ENCODE measurements around the gene TSPAN2. TPM values are rescaled to one million over a fixed set of nuclear protein-coding genes. Genes with fewer than 3 reads are reported as not detected.
"Not testable (repeated sequence)": the region's sequence is repeated elsewhere in the genome, so short reads cannot be mapped to it uniquely, and the experiment has no call there.

Gene TSPAN2
- total RNA-seq, 1 experiment from 2014 or later = not detected

DNA sequence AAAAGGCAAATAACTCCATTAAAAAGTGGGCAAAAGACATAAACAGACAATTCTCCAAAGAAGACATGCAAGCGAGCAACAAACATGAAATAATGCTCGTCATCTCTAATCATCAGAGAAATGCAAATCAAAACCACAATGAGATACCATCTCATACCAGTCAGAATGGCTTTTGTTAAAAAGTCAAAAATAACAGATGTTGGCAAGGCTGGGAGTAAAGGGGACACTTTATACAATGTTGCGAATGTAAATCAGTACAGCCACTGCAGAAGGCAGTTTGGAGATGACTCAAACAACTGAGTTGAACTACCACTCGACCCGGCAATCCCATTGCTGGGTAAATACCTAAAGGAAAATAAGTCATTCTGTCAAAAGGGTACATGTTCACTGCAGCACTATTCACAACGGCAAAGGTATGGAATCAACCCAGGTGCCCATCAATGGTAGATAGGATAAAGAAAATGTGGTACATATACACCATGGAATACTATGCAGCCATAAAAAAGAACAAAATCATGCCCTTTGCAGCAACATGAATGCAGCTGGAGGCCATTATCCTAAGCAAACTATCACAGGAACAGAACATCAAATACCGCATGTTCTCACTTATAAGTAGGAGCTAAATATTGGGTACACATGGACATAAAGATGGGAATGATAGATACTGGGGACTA, 25.9 kb downstream of the TSPAN2 start:
- in situ Hi-C loops (cut with HindIII; ENCODE audit: low pct_unique_long_range_greater_than_20kb, low sequenced_read_pairs) = no loop called here

DNA sequence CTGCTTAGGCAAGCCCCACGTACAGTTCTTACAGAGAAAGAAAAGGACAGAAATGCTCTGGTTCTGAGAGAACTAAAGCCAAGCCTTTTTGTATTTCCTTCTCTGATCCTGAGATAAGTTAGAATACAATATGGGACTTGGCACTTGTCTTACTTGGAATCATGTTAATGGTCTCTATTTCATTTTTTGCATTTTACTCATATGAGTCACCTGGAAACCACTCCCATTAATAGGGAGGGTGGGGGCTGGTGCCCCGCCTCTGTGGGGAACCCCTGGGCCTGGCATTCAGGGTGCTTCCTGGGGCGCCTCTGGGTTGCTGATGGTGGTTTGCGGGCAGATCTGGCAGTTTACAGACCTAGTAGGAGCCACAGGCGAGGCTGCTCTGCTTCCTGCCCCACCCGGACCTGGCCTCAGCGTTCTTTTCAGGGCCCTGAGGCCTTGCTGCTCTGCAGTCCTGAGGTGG, 26.7 kb downstream of the TSPAN2 start:
- DNase-seq (ENCODE audit: low read depth, low spot score) = no peak
- in situ Hi-C loops (cut with HindIII; ENCODE audit: low pct_unique_long_range_greater_than_20kb, low sequenced_read_pairs) = no loop called here

More for the DNA sequence above, 25.9 kb downstream of the TSPAN2 start:
- no peak for DNase-seq (ENCODE audit: low read depth, low spot score)

DNA sequence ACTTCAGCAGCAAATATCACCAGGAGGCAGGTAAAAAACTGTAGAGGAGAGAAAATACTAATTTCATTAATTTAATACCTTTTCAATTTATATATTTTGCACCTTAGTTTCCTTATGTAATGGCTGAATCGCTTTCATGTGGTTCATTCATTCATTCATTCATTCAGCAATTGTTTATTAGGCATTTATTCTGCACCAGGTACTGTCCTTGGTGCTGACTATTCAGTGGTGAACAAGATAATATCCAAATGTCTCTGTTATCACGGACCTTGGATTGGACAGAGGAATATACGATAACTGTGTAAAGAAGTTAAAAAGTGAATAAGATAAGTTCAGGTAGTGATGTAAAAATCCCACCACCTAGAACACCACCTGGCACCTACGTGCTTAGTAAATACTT, 28.8 kb downstream of the TSPAN2 start:
- no peak for DNase-seq (ENCODE audit: low read depth, low spot score)
- in situ Hi-C loops (cut with HindIII; ENCODE audit: low pct_unique_long_range_greater_than_20kb, low sequenced_read_pairs) = no loop called here

- in situ Hi-C loops (cut with HindIII; ENCODE audit: low pct_unique_long_range_greater_than_20kb, low sequenced_read_pairs) = no loop called here
- no peak for DNase-seq (ENCODE audit: low read depth, low spot score)
These were observed 30.0 kb downstream of the TSPAN2 start for GRCh38 chr1:115059316-115059715.

GRCh38 chr1:115057661-115058254, 31.5 kb downstream of the TSPAN2 start:
- no peak for DNase-seq (ENCODE audit: low read depth, low spot score)
- in situ Hi-C loops (cut with HindIII; ENCODE audit: low pct_unique_long_range_greater_than_20kb, low sequenced_read_pairs) = no loop called here

DNA sequence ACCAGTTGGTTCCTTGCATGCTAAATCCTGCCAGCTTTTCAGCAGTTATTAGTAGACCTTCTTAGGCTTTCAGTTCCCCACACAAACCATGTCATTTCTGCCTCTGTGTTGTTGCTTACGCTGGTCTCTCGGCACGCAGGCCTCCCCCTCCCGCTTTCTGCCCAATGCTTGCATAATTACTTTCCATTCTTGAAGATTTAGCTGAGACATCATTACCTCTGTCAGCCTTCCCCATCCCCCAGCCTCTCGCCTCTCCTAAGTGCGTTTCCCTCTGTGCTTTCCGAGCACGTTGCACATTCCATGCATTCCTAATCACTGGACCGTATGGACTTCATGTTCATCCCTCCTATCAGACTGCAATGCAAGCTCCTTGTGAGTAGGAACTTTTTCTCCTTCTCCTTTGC, 32.9 kb downstream of the TSPAN2 start:
- DNase-seq (ENCODE audit: low read depth, low spot score) = no peak
- in situ Hi-C loops (cut with HindIII; ENCODE audit: low pct_unique_long_range_greater_than_20kb, low sequenced_read_pairs) = no loop called here

DNA sequence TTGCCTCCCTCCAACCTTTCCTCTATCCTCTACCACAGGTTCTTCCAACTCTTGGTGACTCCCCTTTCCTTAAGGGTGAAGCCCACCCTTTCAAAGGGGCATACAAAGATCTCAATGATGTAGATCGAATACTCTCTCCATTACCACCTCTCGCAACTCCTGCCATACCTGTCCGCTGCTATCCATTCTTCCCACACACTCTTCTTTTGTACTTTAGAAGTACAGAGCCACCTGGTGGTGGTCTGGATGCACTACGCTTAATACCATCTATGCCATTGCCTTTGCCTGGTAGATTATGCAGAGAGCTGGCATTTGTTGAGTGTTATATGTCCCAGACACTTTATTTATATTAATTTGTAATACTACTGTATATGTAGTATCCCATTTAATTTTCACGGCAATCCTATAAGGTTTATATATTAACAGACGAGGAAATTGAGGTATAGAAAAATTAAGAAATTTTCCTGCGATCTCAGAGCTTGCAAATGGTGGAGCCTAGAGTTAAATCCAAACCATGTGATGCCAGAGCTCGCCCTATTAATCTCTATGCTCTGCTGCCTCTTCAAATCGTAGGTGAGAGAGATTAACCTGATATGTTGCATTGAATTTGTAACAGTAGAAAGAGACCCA, 36.7 kb downstream of the TSPAN2 start:
- in situ Hi-C loops (cut with HindIII; ENCODE audit: low pct_unique_long_range_greater_than_20kb, low sequenced_read_pairs) = no loop called here
- DNase-seq (ENCODE audit: low read depth, low spot score) = peak; percentile 70

GRCh38 chr1:115051850-115052249, 37.5 kb downstream of the TSPAN2 start:
- in situ Hi-C loops (cut with HindIII; ENCODE audit: low pct_unique_long_range_greater_than_20kb, low sequenced_read_pairs) = no loop called here
- DNase-seq (ENCODE audit: low read depth, low spot score) = no peak

GRCh38 chr1:115046751-115047150, 42.6 kb downstream of the TSPAN2 start:
- in situ Hi-C loops (cut with HindIII; ENCODE audit: low pct_unique_long_range_greater_than_20kb, low sequenced_read_pairs) = no loop called here

DNA sequence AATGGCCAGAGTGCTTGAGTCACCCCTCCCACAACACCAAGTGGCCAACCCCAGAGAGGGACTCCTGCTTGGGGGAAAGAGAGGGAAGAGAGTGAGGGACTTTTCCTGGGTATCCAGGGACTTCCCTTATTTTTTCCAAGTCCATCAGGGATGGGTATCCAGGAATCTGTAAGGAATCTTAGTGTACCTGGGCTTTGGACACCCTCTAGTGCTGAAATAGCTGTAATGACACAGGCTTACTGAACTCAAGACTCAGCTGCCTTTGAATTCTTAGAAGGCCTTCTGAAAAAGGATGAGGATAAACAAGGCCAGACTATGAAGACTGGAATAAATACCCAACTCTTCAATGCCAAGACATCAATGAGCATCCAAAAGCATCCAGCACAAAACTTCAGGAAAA, 47.6 kb downstream of the TSPAN2 start:
- in situ Hi-C loops (cut with HindIII; ENCODE audit: low pct_unique_long_range_greater_than_20kb, low sequenced_read_pairs) = no loop called here
- peak; percentile 58 for DNase-seq (ENCODE audit: low read depth, low spot score)

More at GRCh38 chr1:115046751-115047150, 42.6 kb downstream of the TSPAN2 start:
- DNase-seq (ENCODE audit: low read depth, low spot score) = no peak

DNA sequence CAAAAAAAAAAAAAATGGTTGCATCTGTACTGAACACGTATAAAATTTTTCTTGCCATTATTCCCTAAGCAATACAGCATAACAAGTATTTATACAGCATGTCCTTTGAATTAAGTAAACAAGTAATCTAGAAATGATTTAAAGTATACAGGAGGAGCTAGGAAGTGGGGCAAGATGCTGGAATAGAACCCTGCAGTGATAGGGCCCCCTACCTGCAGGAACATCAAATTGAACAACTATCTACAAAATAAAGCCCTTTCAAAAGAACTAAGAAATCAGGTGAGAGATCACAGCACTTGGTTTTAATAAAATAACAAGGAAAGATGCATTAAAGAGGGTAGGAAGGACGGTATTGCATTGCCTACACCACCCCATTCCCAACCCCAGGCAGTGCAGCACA, 48.8 kb downstream of the TSPAN2 start:
- no peak for DNase-seq (ENCODE audit: low read depth, low spot score)
- in situ Hi-C loops (cut with HindIII; ENCODE audit: low pct_unique_long_range_greater_than_20kb, low sequenced_read_pairs) = no loop called here

- in situ Hi-C loops (cut with HindIII; ENCODE audit: low pct_unique_long_range_greater_than_20kb, low sequenced_read_pairs) = no loop called here
- no peak for DNase-seq (ENCODE audit: low read depth, low spot score)
These were observed 52.3 kb downstream of the TSPAN2 start for GRCh38 chr1:115036814-115037507.

DNA sequence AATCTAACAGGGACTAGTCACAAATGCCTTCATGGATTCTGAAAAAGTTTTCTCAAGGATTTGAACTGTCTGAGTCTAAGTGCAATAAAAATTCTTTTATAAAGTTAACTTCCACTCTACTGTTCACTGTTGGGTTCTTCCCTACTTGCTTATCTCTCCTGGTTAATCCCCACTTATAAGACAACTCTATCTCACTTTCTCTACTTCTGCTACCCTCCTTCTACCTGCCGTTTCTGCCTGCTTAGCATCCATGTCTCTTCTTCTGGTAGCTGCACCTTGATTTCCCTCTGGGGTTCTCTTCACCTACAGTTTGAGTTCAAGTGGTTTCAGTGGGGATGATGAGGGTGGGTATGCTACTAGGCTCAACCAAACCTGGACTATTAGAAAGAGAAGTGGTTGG, 53.7 kb downstream of the TSPAN2 start:
- no peak for DNase-seq (ENCODE audit: low read depth, low spot score)
- in situ Hi-C loops (cut with HindIII; ENCODE audit: low pct_unique_long_range_greater_than_20kb, low sequenced_read_pairs) = no loop called here

DNA sequence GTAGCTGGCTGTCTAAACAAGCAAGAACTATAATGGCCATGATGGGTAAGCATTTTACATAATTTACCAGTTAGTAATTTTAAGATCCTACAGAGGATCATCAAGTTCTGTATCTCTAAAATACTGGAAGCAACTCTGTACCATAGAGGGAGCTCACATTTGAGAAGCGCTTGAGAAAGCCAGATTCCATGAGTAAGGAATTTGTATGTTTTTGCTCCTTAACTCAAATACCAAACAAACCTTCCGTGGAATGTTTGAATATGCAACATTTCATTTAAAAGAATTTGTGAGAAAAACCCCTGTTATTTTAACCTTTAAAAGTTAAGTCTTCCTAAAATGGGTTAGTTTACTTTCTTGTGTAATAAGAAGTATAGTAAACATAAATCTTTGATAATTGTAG, 57.7 kb downstream of the TSPAN2 start:
- in situ Hi-C loops (cut with HindIII; ENCODE audit: low pct_unique_long_range_greater_than_20kb, low sequenced_read_pairs) = no loop called here
- DNase-seq (ENCODE audit: low read depth, low spot score) = no peak

DNA sequence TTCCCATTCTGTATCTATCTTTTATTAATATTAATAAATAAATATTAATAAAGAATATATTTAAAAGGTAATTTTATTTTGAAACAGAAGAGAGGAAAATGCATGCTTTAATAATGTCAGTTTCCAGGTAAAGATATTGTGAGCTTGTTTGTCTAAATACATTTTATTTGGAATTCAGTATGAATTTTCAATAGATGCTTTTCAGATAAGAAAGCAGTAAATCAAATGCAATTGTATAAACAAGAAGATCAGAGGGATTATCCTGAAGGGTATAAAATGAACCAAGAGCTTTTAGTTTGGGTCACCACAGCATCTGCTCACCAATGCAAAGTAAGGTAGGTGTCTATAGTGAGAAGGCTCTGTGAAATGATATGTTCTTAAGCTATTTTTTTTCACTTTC, 59.8 kb downstream of the TSPAN2 start, which contains the start of gene TSHB:
Gene TSHB (plus strand): TSS at position 301 of the 400 bp plus-strand sequence. CDS start 3,537 bp downstream, outside the sequence.
- in situ Hi-C loops (cut with HindIII; ENCODE audit: low pct_unique_long_range_greater_than_20kb, low sequenced_read_pairs) = no loop called here
- DNase-seq (ENCODE audit: low read depth, low spot score) = no peak

DNA sequence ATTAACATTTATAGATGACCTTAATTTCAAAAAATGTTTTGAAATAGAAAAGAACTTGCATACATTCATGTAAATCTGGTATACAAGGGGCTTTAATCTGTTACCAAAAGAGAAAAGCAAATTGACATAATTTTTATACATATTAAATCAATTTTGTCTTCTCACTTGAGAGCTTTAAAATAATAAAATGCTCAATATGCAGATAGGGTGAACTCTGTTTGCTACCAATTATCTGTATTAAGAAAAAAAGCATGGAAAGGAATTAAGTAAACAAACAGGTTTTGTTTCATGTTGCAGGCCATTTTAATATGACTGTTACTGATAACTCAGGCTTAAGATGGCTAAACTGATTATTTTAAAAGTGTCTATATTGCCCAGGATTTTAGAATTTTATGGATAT, 65.7 kb downstream of the TSPAN2 start:
- in situ Hi-C loops (cut with HindIII; ENCODE audit: low pct_unique_long_range_greater_than_20kb, low sequenced_read_pairs) = no loop called here
- DNase-seq (ENCODE audit: low read depth, low spot score) = no peak

DNA sequence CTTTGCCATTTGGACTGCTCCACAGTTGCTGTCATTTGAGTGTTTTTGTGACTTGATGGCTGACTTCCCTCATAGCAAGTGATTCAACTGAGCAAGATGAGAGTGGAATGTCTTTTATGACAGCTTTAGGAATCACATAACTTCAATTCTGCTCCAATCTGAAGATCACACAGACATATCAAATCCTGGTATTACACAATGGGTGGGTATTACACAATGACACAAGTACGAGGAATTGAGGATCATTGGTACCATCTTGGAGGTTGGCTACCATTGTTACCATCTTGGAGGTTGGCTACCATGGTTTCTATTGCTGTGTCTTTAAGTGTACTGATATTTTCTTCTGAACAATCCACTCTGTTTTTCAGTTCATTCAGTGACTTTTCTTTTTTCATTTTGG, 68.2 kb downstream of the TSPAN2 start:
- DNase-seq (ENCODE audit: low read depth, low spot score) = no peak
- in situ Hi-C loops (cut with HindIII; ENCODE audit: low pct_unique_long_range_greater_than_20kb, low sequenced_read_pairs) = no loop called here

- DNase-seq (ENCODE audit: low read depth, low spot score); in situ Hi-C loops (cut with HindIII; ENCODE audit: low pct_unique_long_range_greater_than_20kb, low sequenced_read_pairs): not testable (repeated sequence)
These were observed 69.8 kb downstream of the TSPAN2 start for GRCh38 chr1:115019549-115019948.
